ENCODE measurements around the gene PRR15L.
"Not testable (repeated sequence)": the region's sequence is repeated elsewhere in the genome, so short reads cannot be mapped to it uniquely, and the experiment has no call there.

Gene PRR15L

DNA sequence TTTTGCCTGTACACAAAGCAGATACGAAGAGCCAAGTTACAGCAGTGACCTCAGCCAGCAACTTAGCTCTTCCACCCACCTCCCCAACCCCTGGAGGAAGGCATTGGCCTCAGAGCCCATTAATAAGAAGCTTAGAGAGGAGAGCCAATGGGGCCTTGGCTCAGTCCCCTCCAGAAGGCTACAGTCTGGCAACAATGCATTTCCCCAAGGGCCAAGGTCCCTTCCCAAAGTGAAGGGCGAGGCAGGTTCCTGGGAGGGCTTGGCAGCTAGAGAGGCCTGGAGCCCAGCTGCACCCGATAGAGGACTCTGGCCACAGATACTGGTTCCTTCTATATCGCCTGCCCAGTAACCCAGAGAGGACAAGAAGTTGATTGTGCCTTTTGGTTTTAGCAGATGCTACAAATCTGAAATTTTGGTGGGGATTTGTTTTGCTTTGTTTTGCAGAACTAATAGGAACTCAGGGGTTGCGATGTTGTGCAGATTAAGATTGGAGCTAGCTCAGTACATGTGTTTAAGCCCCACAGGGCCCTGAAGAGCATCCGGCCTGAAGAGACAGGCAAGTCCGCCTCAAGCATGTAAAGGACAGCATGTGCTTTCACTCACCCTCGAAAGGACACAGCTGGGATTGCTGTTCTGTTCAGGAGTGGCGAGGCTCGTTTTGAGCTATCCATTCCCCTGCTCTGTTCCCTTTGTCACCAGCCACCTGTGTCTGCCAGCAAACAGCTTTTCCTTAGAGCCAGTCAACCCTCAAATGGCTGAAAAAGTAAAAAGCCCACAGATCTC lies 28.3 kb downstream of the PRR15L start:
- DNase-seq, result no peak

DNA sequence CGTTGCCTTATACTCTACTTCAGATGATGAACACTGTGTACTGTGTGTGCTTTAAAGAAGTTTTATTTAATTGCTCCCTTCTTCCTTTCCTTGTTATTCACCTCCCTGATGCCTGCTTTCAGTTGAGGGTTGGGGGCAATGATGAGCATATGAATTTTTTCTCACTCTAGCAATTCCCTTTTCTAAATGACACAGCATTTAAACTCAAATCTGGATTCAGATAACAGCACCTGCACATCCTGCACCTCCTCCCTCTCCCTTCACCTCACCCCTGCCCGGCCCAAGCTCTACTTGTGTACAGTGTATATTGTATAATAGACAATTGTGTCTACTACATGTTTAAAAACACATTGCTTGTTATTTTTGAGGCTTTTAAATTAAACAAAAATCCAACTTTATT lies 29.3 kb downstream of the PRR15L start:
- no peak for DNase-seq

DNA sequence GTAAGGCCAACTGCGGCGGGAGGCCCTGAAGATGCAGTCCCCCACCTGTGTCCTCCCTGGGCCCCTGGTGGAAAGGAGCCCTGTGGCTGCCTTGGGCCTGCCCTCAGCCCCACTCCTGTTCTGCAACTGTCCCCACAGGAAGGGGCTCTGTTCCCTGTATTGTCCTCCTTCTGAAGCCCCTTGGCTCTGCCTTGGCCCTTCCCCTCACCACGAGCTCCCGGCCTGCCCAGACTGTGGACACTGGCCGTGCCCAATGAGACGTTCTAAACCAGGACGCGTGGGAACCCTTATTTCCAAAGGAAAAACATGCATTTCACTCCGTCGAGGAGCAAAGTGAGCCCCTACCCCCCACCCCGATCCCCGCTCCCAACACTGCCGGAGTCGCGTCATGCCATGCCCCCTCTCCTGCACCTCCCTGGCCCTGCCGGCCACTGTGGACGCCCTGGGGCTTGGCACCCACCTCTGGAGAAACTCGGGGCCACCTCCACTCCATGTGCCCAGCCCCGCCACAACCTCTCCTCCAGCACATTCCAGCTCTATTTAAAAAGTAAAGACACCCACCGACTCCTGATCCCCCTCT lies 29.8 kb downstream of the PRR15L start:
- no peak for DNase-seq

DNA sequence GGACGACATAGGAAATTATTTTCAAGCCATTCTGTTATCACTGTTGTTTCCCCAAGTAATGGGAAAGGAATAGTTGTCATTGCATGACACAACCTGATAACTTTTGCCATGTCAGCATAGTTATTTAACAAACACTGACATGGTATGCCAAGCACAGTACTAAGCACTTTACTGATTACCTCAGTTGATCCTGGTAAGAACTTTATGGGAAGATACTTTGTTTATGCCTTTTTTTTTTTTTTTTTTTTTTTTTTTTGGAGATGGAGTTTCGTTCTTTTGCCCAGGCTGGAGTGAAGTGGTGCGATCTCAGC lies 32.0 kb downstream of the PRR15L start:
- DNase-seq, result no peak

DNA sequence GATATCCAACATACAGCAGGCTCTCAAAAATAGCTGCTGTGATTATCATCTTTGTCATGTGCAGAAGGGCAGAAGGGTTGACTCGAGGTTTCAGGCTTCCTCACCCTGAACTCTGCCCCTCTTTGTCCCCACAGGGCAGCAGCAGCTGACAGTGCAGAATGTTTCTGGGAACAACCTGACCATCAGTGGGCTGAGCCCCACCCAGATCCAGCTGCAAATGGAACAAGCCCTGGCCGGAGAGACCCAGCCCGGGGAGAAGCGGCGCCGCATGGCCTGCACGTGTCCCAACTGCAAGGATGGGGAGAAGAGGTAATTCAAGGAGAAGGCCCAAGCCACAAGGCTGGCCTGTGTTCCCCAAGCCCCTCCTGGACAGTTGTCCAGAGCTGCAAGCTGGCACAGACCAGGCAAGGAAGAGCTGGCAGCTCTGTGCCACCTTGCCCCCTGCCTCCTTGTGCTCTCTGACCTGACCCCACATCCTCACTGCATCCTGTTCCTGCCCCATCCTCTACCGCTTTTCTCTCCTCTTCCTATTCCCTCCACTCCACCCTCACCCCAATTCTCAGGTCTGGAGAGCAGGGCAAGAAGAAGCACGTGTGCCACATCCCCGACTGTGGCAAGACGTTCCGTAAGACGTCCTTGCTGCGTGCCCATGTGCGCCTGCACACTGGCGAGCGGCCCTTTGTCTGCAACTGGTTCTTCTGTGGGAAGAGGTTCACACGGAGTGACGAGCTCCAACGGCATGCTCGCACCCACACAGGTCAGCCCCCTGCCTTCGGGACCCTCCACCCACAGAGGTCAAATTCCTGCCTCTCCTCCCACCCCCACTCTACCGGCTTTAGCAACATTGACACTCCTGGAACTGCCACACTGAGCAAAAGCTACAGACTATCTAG lies 32.7 kb downstream of the PRR15L start:
- no peak for DNase-seq

DNA sequence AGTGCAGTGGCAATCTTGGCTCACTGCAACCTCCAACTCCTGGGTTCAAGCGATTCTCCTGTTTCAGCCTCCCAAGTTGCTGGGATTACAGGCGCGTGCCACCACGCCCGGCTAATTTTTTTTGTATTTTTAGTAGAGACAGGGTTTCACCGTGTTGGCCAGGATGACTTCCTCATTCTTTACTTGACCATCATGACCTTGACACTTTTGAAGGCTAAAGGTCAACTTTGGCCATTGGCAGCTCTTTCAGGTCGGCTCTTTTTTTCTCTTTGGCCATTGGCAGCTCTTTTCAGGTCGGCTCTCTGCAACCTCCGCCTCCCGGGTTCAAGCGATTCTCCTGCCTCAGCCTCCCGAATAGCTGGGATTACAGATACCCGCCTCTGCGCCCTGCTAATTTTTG lies 37.8 kb downstream of the PRR15L start:
- DNase-seq, result not testable (repeated sequence)

DNA sequence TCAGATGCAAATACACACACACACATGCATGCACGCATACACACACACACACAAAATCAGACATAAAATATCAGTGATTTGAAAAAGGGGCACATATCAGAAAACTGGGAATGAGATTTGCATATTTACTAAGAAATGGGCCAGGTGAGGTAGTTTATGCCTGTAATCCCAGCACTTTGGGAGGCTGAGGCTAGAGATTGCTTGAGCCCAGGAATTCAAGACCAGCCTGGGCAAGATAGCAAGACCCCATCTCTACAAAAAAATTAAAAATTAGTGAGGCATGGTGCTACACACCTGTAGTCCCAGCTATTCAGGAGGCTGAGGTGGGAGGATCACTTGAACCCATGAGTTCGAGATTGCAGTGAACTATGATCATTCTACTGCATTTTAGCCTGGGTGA lies 38.7 kb downstream of the PRR15L start:
- DNase-seq, result no peak

DNA sequence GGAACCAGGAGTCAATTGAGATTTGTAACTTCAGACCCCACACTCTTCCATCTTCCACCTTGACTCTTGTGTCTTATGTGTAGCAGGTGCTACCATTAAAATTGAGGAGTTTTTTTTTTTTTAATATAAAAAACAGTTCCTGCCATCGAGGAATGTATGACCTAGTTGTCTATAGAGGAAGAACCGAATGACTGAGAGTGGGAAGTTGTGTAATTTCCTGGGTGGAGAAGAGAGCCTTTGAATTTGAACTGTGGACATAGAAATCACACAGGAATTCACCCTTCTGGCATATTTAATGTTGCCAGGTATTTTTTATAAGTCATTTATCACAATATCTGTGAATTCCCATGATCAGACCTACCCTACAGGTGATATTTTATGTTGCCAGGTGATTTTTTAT lies 39.7 kb downstream of the PRR15L start:
- no peak for DNase-seq

DNA sequence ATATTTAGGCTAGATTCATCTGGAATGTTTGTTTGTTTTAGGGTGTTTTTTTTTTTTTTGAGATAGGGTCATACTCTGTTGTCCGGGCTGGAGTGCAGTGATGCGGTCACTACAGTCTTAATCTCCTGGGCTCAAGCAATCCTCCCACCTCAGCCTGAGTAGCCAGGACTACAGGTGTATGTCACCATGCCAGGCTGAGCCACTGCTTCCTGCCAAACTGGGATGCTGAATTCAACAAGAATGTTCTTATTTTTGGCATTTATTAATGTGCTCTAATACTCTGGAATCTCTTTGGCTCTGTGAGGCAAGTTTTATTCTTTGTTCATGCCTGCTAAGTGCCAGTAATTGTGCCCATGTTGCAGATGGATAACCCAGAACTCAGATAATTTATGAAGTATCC lies 40.1 kb downstream of the PRR15L start:
- DNase-seq, result no peak

DNA sequence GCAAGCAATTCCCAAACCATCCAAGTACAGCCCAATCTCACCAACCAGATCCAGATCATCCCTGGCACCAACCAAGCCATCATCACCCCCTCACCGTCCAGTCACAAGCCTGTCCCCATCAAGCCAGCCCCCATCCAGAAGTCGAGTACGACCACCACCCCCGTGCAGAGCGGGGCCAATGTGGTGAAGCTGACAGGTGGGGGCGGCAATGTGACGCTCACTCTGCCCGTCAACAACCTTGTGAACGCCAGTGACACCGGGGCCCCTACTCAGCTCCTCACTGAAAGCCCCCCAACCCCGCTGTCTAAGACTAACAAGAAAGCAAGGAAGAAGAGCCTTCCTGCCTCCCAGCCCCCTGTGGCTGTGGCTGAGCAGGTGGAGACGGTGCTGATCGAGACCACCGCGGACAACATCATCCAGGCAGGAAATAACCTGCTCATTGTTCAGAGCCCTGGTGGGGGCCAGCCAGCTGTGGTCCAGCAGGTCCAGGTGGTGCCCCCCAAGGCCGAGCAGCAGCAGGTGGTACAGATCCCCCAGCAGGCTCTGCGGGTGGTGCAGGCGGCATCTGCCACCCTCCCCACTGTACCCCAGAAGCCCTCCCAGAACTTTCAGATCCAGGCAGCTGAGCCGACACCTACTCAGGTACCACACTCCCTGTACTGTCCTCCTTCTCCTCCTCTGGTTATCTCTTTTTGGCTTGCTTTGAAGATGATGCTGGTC lies 41.0 kb downstream of the PRR15L start:
- no peak for DNase-seq

DNA sequence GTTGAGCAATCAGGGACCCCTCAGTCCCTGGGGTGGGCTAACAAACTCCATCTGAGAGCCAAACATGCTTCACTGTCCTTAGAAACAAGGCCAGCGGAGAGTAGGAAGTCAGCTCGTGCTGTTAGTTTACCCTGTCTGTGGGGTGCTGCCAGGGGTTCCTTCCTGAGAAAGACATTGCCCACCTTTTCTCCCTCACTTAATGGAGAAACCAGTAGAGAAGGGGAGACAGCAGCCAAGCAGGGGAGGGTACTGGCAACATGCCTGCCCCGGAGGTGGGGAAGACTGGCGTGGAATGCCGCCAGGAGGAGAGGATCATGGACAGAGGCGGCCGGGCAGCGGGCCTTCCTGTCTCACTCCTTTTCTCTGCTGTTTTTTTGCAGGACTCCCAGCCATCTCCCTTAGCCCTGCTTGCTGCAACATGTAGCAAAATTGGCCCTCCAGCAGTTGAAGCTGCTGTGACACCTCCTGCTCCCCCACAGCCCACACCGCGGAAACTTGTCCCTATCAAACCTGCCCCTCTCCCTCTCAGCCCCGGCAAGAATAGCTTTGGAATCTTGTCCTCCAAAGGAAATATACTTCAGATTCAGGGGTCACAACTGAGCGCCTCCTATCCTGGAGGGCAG lies 41.8 kb downstream of the PRR15L start:
- no peak for DNase-seq

DNA sequence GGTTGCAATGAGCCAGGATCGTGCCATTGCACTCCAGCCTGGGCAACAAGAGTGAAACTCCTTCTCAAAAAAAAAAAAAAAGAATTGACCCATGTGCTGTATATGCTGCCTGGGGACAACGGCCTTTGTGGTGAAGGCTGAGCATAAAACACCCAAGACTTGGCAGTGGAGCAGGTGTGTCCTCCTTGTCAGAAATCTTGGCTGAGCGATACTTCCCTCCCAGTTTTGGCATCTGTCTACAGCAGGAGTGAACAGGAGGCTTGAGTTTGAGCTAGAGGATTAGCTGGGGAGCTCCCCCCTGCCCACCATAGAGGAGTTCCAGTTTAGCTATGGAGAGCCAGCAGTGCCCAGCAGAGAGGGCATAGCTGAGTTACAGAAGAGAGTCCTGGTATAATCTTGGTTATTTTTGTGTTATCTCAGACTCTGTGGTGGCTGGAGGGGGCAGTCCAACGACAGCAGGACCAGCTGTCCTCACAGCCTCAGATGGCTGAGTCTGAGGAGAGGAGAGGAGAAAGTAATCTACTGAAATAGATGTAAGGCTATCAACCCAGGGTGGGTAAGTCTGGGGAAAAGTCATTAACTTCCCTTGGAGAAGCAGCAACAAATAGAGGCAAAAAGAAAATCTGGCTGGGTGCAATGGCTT lies 43.3 kb downstream of the PRR15L start:
- no peak for DNase-seq

DNA sequence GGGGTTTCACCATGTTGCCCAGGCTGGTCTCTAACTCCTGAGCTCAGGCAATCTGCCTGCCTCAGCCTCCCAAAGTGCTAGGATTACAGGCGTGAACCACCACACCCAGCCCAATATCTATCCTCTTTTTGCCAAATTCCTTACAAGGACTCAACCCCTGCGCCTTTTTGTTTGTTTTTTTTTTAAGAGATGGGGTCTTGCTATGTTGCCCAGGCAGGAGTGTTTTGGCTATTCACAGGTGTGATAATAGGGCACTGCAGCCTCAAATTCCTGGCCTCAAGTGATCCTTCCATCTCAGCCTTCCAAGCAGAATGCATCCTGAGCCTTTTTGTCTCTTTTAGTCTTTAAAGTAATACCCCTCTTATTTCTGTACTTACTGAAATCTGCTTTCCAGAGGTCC lies 44.6 kb downstream of the PRR15L start:
- no peak for DNase-seq

DNA sequence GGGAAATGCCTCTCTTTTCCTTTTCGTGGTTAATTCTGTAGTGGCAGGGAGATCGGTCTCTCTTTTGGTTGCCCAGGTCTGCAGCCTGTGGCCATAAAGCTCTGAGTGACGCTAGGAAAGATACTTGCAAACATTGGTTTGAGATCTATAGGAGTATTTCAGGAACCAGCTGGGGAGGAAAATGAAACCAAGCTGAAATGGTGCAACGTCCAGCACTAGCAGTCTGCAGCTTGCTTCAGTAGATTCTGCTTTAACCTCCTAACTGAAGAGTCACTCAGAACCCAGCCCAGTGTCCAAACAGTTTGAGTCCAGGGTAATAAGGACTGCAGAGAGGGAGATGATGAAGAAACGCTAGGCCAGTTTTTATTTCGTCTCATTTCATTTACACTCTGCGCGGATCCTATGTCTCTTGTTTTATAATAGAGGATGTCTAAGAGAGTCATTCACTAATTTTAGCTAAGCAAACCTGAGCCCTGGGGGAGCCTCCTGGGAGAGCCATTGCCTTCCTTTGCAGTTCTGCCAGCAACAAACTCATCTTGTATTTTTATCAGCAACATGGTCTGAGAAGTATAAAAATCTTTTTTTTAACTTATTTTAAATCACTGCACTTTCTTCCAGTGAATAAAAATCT lies 49.6 kb downstream of the PRR15L start:
- DNase-seq, result no peak

DNA sequence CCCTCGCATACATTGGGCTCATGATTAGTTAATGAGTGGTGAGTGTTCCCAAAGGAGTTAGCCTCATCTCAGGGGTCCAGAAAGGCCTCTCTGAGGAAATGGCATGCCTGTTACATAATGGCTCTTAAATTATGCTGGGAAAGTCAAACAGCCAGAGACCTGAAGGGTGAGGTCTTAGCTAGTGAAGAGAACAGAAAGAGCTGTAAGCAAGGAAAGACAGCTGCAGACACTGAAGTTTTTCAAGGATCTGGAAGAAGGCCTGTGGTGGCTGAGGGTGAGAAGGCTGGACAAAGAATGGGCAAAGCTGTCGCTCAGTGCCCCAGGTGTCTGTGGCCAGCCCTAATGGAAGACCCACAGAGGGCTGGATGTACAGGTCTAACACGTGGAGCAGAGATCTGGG lies 51.2 kb downstream of the PRR15L start:
- DNase-seq, result no peak

DNA sequence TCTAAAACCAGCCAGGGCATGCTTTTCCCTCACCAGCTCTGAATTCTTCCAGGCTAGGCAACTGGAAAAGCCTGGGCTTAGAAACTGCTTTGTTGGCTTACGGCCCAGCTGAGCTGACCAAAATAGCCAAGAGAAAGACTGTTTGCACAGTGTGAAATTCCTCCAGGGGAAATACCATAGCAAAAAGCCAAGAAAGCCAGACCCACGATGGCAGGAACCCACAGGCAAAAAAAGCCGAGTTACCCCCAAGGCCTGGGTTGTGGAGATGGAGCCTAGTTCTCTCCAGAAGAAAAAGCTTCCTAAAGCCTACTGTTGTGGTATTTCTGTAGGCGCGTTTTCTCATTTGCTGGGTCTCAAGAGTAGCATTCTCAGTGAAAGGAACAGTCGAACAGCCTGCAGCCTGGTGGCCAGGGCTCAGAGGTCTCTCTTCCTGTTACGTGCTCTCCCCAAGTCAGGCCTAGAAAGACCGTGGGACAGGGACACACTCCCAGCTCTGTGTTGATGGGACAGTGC lies 52.4 kb downstream of the PRR15L start:
- DNase-seq, result no peak

DNA sequence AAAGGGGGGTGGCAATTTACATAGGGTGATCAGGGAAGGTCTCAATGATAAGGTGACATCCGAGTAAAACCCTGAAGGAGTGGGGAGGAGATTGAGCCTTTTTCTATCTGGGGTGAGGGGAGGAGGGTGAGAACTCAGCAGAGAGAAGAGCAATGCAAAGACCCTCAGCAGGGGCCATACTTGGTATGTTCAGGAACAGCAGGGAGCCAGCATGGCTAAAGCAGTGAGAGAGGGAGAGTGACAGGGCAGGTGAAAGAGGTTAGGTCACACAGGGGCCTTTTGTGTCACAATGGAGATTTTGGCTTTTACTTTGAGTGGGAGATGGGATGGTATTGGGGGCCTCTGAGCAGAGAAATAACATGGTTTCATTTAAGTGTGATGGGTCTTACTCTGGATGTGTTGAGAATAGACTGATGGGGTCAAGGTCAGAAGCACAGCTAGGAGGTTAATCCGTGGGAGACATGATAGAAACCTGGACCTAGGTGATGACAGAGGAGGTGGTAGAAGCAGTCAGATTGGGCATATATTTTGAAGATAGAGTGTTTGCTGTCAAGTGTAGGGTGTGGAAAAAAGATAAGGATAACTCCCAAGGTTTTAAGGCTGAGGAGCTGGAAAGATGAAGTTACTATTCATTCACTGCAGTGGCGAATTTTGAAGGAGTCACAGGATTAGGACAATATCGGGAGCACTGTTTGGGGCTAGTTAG lies 55.5 kb downstream of the PRR15L start:
- no peak for DNase-seq

Data from CD4-positive, alpha-beta T cell treated with Interleukin-12 subunit alpha and Interleukin-12 subunit beta, for 1 hour (primary cell).